Activated naive CD4-positive, alpha-beta T cell treated with anti-CD3 and anti-CD28 coated beads, Interleukin-2, amount 10 ng/mL, durations not matched to agents 7 days and 5 days (primary cell): ENCODE results near the gene CLCNKB.
"Not testable (repeated sequence)": the region's sequence is repeated elsewhere in the genome, so short reads cannot be mapped to it uniquely, and the experiment has no call there.

Experiments used
- CTCF ChIA-PET: fragments of 350-600 bp; sonication (Branson Sonifier 250); formaldehyde crosslinking; loops from one replicate; lab custom pipeline; 2021; ENCODE audit warnings: antibody characterized with exemption; lab: Charles Lee
- DNase-seq: peaks from one replicate; pipeline ENCODE4 v3.0.0-alpha.2; 2020
- H3K27ac Mint-ChIP-seq: one replicate; pipeline ENCODE4 v1.8.0; 2021; ENCODE audit warnings: mild to moderate bottlenecking, moderate library complexity, mixed read lengths
- H3K27me3 Mint-ChIP-seq: one replicate; pipeline ENCODE4 v1.8.0; 2021; ENCODE audit warnings: mild to moderate bottlenecking, mixed read lengths
- H3K36me3 Mint-ChIP-seq: one replicate; pipeline ENCODE4 v1.8.0; 2021; ENCODE audit warnings: mixed read lengths
- H3K4me1 Mint-ChIP-seq: one replicate; pipeline ENCODE4 v1.8.0; 2021; ENCODE audit warnings: mixed read lengths
- H3K4me3 Mint-ChIP-seq: one replicate; pipeline ENCODE4 v1.8.0; 2021; ENCODE audit warnings: mild to moderate bottlenecking, moderate library complexity, mixed read lengths
- H3K9me3 Mint-ChIP-seq: one replicate; pipeline ENCODE4 v1.8.0; 2021; ENCODE audit warnings: mixed read lengths

The CLCNKB gene

GRCh38 chr1:16043521-16043920 lies at the start of gene CLCNKB:
TSS of gene CLCNKB (plus strand) at chr1:16043782. CDS start at chr1:16044493, 711 bp downstream.
- no peaks in the 10 kb centered on the region for H3K4me1 Mint-ChIP-seq
- H3K27me3 Mint-ChIP-seq: peaks cover 33% of the 10 kb centered on the region
- H3K4me3 Mint-ChIP-seq: no peak within 1 kb of the TSS
- H3K27ac Mint-ChIP-seq: no peak within 1 kb of the TSS
- no peak for DNase-seq
- no peaks in the 10 kb centered on the region for H3K36me3 Mint-ChIP-seq
- CTCF ChIA-PET: no interaction called here
- H3K9me3 Mint-ChIP-seq: no peaks in the 10 kb centered on the region

DNA sequence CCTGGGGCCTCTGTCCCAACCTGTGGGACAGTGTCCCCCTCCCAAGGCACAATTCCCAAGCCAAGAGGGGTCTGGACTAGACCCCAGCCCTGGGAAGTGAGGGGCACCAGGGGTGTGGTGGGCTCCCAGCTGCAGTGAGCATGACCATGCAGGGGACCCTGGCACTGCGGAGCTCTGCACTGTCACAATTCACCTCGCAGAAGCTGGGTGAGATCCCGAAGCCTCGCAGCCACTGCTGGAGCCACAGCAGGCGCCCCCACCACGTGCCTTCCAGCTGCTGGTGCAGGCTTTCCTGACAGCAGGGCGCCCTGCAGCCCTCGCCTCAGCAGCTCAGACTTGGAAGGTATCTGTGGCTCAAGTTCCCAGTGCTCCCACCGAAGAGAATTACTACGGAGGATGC lies 49.5 kb upstream of the CLCNKB start:
- Mint-ChIP-seq H3K4me3 (no peak overlapping the region), H3K27ac (no peak overlapping the region)

GRCh38 chr1:15994590-15995351 lies 48.8 kb upstream of the CLCNKB start:
- Mint-ChIP-seq H3K9me3 (no peaks in the 10 kb centered on the region), H3K4me1 (no peaks in the 10 kb centered on the region), H3K36me3 (no peaks in the 10 kb centered on the region), H3K27me3 (peaks cover 29% of the 10 kb centered on the region), H3K27ac (no peak overlapping the region), H3K4me3 (no peak overlapping the region)
- CTCF ChIA-PET: interaction anchor here (0.9 to 3.0 kb wide), 12 partner anchors 10 to 246 kb away, joined by 3 to 25 read pairs (median 3); partner anchors contain the start of gene SRARP
- peak; percentile 60 for DNase-seq

More for the DNA sequence above, 49.5 kb upstream of the CLCNKB start:
- DNase-seq: no peak
- no peaks in the 10 kb centered on the region for H3K9me3 Mint-ChIP-seq
- H3K27me3 Mint-ChIP-seq: peaks cover 33% of the 10 kb centered on the region
- CTCF ChIA-PET: interaction anchor here (0.9 to 3.0 kb wide), 8 partner anchors 10 to 246 kb away, joined by 3 to 25 read pairs (median 3); partner anchors contain the start of gene SRARP
- no peaks in the 10 kb centered on the region for H3K36me3 Mint-ChIP-seq
- H3K4me1 Mint-ChIP-seq: no peaks in the 10 kb centered on the region

GRCh38 chr1:15997076-15997585 lies 46.5 kb upstream of the CLCNKB start:
- Mint-ChIP-seq H3K27ac (no peak overlapping the region), H3K36me3 (no peaks in the 10 kb centered on the region), H3K4me1 (no peaks in the 10 kb centered on the region), H3K27me3 (peaks cover 24% of the 10 kb centered on the region), H3K9me3 (no peaks in the 10 kb centered on the region), H3K4me3 (no peak overlapping the region)
- DNase-seq: no peak
- CTCF ChIA-PET: interaction anchor here (1.5 kb wide), 1 partner anchor 182 kb away, joined by 13 read pairs; no protein-coding TSS in a partner anchor

GRCh38 chr1:15997637-15998280 lies 45.8 kb upstream of the CLCNKB start:
- Mint-ChIP-seq H3K9me3 (no peaks in the 10 kb centered on the region), H3K4me1 (no peaks in the 10 kb centered on the region), H3K27me3 (peaks cover 24% of the 10 kb centered on the region), H3K27ac (no peak overlapping the region), H3K36me3 (no peaks in the 10 kb centered on the region), H3K4me3 (no peak overlapping the region)
- no peak for DNase-seq
- CTCF ChIA-PET: interaction anchor here (1.5 kb wide), 1 partner anchor 183 kb away, joined by 13 read pairs; no protein-coding TSS in a partner anchor

GRCh38 chr1:15998929-15999328 lies 44.7 kb upstream of the CLCNKB start:
- Mint-ChIP-seq H3K9me3 (no peaks in the 10 kb centered on the region), H3K27me3 (peaks cover 26% of the 10 kb centered on the region), H3K4me3 (no peak overlapping the region), H3K4me1 (no peaks in the 10 kb centered on the region), H3K27ac (no peak overlapping the region), H3K36me3 (no peaks in the 10 kb centered on the region)
- CTCF ChIA-PET: no interaction called here
- no peak for DNase-seq

DNA sequence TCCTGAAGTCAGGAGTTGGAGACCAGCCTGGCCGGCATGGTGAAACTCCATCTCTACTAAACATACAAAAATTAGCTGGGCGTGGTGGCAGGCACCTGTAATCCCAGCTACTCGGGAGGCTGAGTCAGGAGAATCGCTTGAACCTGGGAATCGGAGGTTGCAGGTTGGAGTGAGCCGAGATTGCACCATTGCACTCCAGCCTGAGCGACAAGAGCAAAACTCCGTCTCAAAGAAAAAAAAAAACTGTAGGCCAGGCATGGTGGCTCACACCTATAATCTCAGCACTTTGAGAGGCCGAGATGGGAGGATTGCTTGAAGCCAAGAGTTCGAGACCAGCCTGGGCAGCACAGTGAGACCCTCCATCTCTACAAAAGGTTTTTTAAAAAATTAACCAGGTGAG lies 42.3 kb upstream of the CLCNKB start:
- CTCF ChIA-PET: interaction anchor here (1.5 kb wide), 1 partner anchor 9 kb away, joined by 3 read pairs; no protein-coding TSS in a partner anchor
- not testable (repeated sequence) for H3K27ac Mint-ChIP-seq, H3K9me3 Mint-ChIP-seq, H3K4me1 Mint-ChIP-seq, H3K4me3 Mint-ChIP-seq, H3K36me3 Mint-ChIP-seq, DNase-seq
- H3K27me3 Mint-ChIP-seq: peaks cover 39% of the 10 kb centered on the region

DNA sequence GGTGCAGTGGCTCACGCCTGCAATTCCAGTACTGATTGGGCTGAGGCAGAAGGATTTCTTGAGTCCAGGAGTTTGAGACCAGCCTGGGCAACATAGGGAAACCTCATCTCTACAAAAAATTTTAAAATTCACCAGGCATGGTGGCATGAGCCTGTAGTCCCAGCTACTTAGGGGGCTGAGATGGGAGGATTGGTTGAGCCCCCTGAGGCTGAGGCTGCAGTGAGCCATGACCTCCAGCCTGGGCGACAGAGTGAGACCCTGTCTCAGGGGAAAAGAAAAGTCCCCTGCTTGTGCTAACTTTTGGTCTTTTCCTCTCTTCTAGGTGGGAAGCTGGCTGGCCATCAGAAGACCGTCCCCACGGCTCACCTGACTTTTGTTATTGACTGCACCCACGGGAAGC lies 38.0 kb upstream of the CLCNKB start:
- Mint-ChIP-seq H3K9me3 (no peaks in the 10 kb centered on the region), H3K4me3 (no peak overlapping the region), H3K36me3 (no peaks in the 10 kb centered on the region), H3K27ac (no peak overlapping the region), H3K27me3 (peaks cover 26% of the 10 kb centered on the region), H3K4me1 (no peaks in the 10 kb centered on the region)
- CTCF ChIA-PET: interaction anchor here (1.2 to 5.8 kb wide), 3 partner anchors 50 to 214 kb away, joined by 4 to 47 read pairs (median 39); no protein-coding TSS in a partner anchor
- no peak for DNase-seq

- Mint-ChIP-seq H3K36me3 (no peaks in the 10 kb centered on the region), H3K9me3 (no peaks in the 10 kb centered on the region), H3K4me3 (no peak overlapping the region), H3K4me1 (no peaks in the 10 kb centered on the region), H3K27ac (no peak overlapping the region), H3K27me3 (peaks cover 29% of the 10 kb centered on the region)
- CTCF ChIA-PET: interaction anchor here (1.2 to 5.8 kb wide), 3 partner anchors 49 to 214 kb away, joined by 4 to 47 read pairs (median 39); no protein-coding TSS in a partner anchor
- DNase-seq: no peak
These were observed 37.6 kb upstream of the CLCNKB start for GRCh38 chr1:16006010-16006409.

- H3K9me3 Mint-ChIP-seq: no peaks in the 10 kb centered on the region
- H3K36me3 Mint-ChIP-seq: no peaks in the 10 kb centered on the region
- H3K4me3 Mint-ChIP-seq: no peak overlapping the region
- CTCF ChIA-PET: interaction anchor here (0.6 to 6.1 kb wide), 15 partner anchors 12 to 218 kb away, joined by 3 to 47 read pairs (median 4); no protein-coding TSS in a partner anchor
- no peaks in the 10 kb centered on the region for H3K4me1 Mint-ChIP-seq
- peaks cover 34% of the 10 kb centered on the region for H3K27me3 Mint-ChIP-seq
- no peak for DNase-seq
- H3K27ac Mint-ChIP-seq: no peak overlapping the region
These were observed 36.8 kb upstream of the CLCNKB start for GRCh38 chr1:16006552-16007485.

DNA sequence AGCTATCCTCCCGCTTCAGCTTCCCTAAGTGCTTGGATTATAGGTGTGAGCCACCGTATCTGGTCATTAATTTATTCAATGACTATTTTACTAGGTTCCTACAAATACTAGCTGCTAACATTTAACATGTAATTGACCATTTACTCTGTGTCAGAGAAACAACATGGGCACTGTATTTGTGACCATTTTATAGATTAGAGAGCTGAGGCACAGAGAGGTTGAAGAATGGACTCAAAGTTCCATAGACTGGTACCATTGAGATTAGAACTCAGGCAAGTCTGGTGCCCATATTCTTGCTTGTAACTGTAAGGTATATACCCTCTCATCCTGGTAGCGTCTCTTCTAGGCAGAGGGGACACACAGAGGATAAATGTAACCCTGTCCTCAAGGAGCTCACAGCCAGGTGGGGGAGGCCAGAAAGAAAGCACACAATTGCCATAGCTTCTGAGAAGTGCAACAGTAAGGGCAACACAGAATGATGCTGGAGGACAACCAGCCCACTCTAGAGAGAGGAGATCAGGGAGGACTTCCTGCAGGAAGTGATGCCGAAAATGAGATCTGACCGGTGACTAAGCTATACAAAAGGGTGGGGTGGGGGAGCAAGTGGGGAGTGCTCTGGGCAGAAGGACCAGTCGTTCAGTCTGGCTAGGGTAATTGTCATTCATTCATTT lies 35.8 kb upstream of the CLCNKB start:
- CTCF ChIA-PET: interaction anchor here (0.8 to 6.1 kb wide), 15 partner anchors 17 to 219 kb away, joined by 3 to 47 read pairs (median 4); no protein-coding TSS in a partner anchor
- Mint-ChIP-seq H3K27me3 (peaks cover 43% of the 10 kb centered on the region), H3K9me3 (no peaks in the 10 kb centered on the region), H3K27ac (no peak overlapping the region), H3K4me1 (peaks cover 4% of the 10 kb centered on the region), H3K36me3 (no peaks in the 10 kb centered on the region), H3K4me3 (no peak overlapping the region)
- DNase-seq: no peak

- no peaks in the 10 kb centered on the region for H3K36me3 Mint-ChIP-seq
These were observed 34.5 kb upstream of the CLCNKB start for GRCh38 chr1:16009030-16009460.

GRCh38 chr1:16009678-16010077 lies 33.9 kb upstream of the CLCNKB start:
- CTCF ChIA-PET: interaction anchor here (0.6 to 6.1 kb wide), 12 partner anchors 8 to 219 kb away, joined by 3 to 47 read pairs (median 4); no protein-coding TSS in a partner anchor
- Mint-ChIP-seq H3K27me3 (peaks cover 54% of the 10 kb centered on the region), H3K9me3 (no peaks in the 10 kb centered on the region), H3K27ac (peak overlapping the region; percentile 50), H3K4me1 (peaks cover 4% of the 10 kb centered on the region), H3K4me3 (no peak overlapping the region), H3K36me3 (no peaks in the 10 kb centered on the region)
- DNase-seq: no peak

More at GRCh38 chr1:16009030-16009460, 34.5 kb upstream of the CLCNKB start:
- H3K4me3 Mint-ChIP-seq: no peak overlapping the region
- peak; percentile 82 for DNase-seq
- CTCF ChIA-PET: interaction anchor here (0.6 to 6.1 kb wide), 10 partner anchors 10 to 218 kb away, joined by 3 to 47 read pairs (median 6); no protein-coding TSS in a partner anchor
- H3K4me1 Mint-ChIP-seq: peaks cover 4% of the 10 kb centered on the region
- no peak overlapping the region for H3K27ac Mint-ChIP-seq
- no peaks in the 10 kb centered on the region for H3K9me3 Mint-ChIP-seq
- H3K27me3 Mint-ChIP-seq: peaks cover 50% of the 10 kb centered on the region
